NCI-H526 (cell line): ENCODE measurements around the gene THOP1.

Experiments used
- DNase-seq, 2 experiments: peaks; one replicate each; lab custom pipeline; 2025; lab: John Stamatoyannopoulos, UW

THOP1 gene

DNA sequence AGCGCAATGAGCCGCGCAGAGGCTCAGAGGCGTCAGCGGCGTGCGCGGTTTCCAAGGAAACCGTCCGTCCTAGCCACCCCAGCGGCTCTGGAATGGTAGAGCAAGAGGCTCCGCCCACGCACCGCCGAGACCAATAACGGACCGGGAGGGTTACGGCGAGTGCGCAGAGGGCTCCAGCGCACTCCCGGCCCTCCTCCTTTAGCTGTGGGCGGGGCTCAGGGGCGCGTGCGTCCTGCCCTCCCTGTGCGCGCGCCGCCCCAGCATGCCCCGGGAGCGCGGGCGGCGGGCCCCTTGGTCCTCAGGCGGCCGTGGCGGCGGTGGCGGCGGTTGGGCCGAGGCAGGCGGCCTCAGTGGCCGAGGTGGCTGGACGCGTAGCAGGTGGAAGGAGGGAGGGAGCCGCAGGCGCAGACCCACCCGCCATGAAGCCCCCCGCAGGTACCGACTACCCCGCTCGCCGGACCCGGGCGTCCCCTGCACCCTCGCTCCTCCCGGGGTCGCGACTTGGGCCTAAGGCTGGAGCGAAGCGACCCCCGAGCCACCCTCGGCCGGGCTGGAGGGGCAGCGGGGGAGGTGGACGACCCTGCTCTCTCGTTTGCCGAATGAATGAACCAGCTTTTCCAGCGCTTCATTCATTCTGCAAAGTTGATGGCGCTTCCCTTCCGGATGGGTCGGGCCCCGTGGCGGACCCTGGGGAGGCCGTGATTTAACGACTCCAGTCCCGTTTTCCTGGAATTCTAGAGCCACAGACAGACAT lies at the start of gene THOP1:
Gene THOP1 (plus strand): TSS at position 260 of the 754 bp plus-strand sequence. CDS start 160 bp downstream, at position 420.
- DNase-seq = peak; percentile 92 to 97

DNA sequence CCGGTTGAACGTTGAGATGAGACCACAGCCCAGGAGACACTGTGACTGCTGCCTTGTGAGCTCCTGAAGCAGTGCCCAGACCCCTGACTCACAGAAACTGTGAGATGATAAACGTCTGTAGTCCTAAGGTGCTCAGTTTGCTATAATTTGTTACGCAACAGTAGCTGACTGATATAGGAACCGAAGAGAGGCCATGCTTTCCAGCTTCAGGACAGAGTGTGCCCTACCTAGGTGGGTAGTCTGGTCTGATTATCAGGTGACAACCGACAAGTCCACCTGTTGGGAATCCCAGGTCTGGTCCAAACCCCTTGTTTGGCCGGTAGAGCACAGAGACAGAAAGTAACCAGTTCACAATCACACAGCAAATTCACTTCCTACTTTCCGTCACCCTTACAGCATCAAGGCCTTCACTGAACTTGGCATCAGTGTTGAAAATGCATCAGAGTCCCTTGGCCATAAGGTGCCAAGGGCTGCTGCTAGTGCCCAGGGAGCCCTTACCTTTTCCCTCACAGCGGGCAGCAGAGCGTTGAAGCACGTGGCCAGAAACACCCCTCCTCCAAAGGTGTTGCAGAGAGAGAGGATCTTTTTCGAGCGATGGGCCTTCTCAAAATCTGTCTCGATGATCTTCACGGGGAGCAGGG lies 48.6 kb upstream of the THOP1 start:
- no peak for DNase-seq

DNA sequence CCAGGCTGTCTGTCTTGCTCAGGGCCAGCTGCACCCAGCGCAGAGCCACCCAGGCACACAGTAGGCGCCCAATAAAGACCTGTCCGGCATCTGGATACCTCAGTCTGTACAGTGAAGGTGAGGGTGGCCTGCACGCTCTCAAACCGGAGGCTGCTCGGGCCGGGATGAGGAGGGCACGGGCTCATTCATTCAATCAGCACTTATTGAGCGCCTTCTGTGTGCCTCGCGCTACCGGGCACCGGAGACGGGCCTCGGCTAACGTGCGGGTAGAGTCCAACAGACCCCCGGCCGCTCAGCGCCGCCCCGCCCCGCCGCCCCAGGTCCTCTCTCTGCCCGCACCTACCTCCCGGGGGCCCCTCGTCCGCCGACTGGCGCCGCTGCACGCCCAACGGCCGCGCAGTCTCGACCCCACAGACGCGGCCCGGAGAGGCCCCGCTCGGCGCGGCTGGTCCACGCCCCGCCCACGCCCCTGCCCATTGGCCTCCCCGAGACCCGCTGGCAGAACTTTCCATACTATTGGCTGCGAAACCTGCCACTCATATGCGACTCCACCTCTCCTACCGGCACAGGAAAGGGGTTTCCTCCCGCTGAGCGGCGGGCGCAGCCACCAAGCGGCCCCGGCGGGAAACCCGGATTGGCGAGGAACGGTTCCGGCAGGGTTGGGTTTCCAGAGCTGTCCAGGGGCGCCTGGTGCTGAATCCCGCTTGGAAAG lies 45.5 kb upstream of the THOP1 start, which contains the start of gene SLC39A3:
Gene SLC39A3 (minus strand): TSS at position 416 of the 712 bp plus-strand sequence. CDS start 2,760 bp downstream, outside the sequence.
- DNase-seq = peak; percentile 85 to 94

DNA sequence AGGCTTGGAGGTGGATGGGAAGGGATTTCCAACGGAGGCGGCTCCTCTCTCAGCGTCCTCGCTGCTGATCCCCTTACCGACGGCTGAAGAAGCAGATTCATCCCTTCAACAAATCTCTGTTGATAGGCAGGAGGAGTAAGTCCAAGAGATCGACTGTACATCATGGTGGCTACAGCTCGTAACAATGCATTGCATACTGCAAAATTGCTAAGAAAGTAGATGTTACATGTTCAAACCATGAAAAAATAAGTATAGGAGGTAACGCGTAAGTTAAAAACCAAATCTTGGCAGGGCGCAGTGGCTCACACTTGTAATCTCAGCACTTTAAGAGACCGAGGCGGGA lies 45.0 kb upstream of the THOP1 start:
- no peak for DNase-seq

DNA sequence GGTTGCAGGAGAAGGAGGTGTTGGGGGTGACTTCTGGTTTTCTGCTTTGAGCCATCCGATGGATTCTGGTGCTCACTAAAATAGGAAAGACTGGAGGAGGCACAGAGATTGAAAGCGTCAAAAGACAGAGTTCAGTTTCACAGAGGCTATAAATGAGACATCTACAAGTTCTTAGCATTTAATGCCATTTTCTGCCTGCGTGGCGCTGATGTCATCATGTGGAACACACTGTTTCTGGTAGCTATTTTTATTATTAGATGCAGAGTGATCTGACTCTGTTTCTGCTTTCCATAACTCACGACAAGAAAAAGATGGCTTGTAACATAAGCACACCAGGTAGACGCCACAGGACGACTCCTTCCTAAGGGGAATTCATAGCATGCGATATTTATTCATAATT lies 42.2 kb upstream of the THOP1 start:
- no peak for DNase-seq

DNA sequence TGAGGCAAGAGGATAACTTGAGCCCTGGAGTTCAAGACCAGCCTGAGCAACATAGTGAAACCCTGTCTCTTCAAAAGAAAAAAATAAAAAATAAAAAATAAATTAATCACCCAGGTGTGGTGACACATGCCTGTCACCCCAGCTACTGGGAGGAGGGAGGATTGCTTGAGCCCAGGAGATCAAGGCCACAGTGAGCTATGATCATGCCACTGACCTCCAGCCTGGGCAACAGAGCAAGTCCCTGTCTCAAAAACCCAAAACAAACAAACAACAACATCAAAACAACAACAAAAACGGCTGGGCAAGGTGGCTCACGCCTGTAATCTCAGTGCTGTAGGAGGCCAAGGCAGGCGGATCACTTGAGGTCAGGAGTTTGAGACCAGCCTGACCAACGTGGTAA lies 41.2 kb upstream of the THOP1 start:
- DNase-seq = no peak

DNA sequence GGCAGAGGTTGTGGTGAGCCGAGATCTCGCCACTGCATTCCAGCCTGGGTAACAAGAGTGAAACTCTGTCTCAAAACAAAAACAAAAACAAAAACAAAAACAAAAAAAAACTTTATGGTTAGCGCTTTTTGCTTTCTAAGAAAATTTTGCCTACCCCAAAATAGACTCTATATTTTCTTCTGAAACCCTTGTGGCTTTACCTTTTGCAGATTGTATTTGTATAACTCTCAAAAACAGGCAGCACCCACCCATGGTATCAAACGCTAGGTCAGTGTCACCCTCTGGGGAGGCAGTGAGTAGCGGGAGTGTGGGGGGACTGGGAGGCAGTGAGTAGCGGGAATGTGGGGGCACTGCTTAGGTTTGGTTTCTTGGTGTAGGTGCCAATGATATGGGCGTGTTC lies 38.0 kb upstream of the THOP1 start:
- no peak for DNase-seq

DNA sequence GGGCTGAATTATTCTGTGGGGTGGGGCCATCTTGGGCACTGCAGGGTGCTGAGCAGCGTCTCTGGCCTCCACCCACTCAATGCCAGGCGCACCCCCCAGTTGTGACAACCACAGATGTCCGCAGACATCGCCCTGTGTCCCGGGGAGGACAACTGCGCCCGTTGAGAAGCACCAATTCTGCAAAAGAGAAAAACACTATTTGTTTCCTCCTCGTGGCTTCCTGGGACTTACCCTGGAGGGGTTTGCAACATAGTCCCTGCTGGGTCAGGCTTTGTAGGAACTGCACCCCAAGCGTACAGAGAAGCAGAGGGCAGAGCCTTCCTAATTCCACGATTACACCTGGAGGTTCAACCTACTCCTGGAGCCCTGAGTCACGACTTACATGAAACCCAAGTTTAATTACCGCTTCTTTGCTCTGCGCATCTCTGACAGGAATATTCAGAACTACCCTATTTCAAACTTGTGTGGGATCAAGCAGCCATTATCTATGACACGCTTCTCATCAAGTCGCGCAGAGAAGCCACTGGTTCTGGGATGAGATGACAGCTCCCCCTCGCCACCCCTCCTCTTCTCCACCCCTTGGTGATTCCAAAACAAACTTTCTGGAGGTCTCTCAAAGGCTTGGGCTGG lies 34.4 kb upstream of the THOP1 start:
- no peak for DNase-seq

DNA sequence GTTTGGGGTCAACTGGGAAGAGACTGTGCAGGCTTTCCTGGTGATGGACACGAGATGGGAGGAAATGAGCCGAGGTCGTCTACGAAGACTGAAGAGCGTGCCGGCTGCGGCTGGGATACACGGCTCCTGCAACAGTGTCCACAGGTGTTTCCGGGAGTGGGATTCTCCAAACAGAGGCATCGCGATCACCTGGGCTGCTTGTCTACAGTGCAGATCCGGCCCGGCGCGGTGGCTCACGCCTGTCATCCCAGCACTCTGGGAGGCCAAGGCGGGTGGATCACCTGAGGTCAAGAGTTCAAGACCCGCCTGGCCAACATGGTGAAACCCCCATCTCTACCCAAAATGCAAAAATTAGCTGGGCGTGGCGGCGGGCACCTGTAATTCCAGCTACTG lies 33.9 kb upstream of the THOP1 start:
- DNase-seq = no peak

DNA sequence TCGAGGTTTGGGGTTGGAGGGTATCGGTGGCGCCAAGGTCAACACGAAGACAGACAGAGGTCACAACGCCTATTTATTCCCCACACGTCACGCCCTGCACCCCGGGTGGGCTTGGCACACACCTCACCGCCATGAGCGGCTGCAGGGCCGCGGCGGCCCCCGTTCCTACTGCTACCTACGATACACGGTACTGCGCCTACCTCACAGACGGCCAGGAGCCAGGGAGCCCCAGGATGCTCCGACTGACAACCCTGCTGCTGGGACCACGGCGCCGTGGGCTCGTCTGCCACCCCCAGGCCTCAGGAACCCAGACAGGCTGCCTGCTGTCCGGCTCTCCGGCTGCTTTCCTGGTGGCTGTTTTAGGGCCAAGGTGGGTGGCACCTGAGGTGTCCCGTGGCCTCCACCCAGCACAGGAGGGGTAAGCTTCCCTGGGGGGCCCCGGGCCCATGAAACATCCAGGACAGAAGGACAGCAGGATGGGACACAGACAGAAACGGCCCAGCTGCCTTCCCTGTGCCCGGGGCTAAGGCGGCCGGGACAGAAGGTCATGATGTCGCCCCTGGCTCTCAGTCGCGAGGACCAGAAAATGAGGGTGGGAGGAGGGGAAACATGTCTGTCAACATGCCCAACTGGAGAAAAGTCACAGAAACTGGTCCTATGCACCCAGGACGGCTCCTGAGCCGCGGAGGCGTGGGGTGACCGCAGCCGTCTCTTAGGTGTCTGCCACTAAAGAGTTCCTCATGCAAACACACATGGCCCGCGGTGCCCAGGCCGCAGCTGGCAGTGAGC lies 30.4 kb upstream of the THOP1 start:
- DNase-seq = no peak

DNA sequence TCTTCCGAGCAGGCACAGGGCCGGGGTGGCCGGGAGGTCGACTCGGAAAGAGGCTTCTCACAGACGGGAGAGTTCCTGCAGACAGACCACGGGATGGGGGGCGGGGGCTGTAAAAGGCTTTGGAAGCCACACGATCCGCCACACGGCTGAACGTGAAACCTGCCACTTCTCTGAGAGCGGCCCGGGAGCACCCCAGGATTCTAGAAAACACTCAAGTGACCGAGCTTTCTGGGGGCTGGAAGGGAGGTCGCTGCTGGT lies 29.9 kb upstream of the THOP1 start:
- DNase-seq = no peak

DNA sequence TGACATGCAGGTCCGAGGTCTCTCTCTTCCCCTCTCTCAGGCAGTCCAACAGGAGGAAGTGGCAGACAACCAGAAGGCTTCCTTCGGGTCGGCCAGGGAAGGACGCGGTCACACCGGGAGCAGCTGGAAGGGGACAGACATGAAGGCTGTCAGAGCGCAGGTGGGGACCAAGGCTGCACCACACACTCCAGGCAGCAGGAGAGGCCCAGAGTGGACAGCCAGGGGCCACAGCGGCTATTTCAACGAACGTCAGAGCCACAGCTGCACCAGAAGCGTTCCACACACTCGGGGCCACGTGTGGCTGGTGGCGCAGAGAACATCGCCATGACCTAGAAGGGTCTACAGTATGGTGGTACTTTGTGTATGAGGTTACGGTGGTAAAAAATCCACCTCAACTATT lies 29.5 kb upstream of the THOP1 start:
- DNase-seq = no peak

DNA sequence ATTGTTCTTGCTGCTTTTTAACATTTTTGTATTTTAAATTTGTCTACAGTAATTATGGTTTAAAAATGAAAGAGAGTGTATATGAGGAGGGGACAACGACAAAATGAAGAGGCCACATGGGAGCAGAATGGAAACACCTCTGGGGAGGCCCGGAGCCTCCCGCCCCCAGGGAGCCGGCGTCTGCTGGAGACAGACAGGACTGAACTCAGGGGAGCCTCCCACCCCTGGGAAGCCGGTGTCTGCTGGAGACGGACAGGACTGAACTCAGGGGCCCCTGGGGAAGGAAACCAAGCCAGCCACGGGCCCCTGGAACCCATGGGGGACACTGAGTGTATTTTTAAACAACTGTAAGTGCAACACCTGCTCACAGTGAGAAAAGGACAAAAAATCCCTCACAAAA lies 28.8 kb upstream of the THOP1 start:
- DNase-seq = no peak

DNA sequence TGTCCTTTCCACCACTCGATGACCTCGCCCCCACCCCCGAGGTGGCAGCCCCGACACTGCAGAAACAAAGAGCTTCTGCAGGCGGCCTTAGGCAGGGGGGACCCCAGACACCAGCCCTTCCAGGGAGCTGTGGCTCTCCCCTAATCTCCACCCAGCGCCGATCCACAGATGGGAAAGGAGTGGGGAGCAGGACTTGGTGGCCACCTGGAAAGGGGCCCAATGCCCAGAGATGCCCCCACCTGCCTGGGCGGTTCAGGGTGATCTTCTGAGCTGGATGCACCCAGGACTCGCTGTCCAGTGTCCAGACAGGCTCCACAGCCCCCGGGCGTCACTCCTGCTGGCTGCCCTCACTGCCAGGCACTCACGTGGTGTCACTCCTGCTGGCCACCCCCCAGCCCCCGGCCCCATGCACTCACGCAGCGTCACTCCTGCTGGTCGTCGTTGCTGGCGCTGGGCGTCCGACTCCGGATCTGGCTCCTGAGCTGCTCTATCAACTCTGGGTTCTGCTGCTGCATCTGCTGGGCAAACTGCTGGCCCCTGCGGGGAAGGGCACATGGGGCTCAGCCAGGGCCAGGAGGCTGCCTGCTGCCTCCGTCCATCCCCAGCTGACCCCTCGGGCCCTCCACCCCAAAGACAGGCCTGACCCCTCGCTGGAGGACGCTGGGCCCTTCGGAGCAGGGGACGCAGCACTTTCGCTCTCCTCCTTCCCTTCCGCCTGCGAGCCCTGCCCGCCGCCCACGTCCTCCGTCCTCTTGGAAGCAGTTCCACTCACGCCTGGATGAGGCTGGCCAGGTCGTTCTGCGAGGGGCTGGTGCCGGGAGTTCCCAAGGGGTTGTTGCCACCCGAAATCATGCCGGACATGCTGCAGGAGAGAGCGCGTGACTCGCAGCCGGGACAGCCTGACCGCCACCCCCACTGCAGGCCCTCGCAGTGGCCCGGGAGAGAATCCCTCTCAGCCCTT lies 28.1 kb upstream of the THOP1 start:
- no peak for DNase-seq

DNA sequence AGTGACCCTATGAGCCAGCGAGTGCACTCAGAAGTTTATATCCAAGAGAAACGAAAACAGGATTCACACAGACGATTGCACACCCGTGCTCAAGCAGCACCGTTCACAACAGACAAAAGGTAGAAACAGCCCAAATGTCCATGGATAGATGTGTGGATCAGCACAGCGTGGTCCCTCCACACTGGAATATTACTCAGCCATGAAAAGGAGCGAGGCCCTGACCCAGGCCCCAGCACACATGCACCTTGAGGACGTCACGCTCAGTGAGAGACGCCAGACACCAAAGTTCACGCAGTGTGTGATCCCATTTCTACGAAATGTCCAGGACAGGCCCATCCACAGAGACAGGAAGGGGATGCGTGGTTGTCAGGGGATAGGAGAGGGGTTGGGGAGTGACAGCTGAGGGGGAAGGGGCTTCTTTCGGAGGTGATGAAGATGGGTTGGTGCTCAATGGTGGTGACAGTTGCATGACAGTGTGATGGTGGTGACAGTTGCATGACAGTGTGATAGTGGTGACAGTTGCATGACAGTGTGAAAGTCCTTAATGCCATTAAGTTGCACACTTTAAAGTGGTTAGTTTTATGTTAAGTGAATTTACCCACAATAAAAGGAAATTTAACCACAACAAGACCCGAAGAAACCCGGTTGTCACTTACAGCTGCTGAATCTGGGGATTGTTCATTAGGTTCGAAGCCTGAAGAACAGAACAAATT lies 26.5 kb upstream of the THOP1 start:
- DNase-seq = no peak

DNA sequence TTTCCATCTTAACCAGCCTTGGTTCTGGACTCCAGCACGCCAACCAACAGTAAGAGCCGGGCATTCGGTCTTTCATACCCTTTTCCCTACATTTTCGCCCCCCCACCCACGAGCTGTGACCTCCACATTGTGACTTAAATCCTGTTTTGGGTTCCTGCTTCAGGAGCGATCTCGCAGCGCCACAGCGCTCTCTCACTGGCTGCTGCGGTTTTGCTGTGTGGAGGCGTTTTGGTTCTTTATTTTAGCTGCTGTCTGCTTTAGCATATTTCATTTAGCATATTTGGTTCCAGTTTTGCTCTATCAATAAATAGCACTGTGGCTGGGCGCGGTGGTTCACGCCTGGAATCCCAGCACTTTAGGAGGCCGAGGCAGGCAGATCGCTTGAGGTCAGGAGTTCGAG lies 25.9 kb upstream of the THOP1 start:
- no peak for DNase-seq

DNA sequence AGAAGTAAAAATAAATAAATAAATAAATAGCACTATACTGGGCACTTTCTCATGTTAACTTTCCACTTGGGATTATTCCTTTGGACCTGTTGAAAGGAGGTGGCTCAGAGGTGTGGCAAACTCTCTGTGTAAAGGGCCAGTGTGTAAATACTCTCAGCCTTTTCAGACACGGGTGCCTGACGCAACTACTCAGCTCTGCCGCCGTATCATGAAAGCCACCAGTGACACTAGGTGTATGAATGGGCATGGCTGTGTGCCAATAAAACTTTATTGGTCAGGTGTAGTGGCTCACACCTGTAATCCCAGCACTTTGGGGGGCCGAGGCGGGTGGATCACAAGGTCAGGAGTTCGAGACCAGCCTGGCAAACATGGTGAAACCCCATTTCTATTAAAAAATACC lies 25.3 kb upstream of the THOP1 start:
- no peak for DNase-seq

DNA sequence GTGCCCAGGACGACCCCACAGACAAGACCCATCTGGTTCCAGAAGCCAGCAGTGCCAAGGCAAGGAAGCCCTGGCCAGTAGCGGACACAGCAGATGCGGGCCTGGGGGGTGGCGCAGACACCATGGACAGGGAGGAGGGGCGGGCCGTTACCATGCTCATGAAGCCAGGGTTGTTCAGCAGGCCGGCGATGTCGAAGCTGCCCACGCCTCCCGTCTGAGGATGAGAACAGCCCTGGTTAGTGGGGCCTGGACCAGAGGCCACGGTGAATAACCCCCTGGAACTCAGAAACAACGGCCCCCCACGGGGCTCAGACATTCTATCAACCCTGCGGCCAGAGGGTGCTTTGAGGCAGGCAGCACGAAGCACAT lies 24.0 kb upstream of the THOP1 start:
- DNase-seq = no peak

DNA sequence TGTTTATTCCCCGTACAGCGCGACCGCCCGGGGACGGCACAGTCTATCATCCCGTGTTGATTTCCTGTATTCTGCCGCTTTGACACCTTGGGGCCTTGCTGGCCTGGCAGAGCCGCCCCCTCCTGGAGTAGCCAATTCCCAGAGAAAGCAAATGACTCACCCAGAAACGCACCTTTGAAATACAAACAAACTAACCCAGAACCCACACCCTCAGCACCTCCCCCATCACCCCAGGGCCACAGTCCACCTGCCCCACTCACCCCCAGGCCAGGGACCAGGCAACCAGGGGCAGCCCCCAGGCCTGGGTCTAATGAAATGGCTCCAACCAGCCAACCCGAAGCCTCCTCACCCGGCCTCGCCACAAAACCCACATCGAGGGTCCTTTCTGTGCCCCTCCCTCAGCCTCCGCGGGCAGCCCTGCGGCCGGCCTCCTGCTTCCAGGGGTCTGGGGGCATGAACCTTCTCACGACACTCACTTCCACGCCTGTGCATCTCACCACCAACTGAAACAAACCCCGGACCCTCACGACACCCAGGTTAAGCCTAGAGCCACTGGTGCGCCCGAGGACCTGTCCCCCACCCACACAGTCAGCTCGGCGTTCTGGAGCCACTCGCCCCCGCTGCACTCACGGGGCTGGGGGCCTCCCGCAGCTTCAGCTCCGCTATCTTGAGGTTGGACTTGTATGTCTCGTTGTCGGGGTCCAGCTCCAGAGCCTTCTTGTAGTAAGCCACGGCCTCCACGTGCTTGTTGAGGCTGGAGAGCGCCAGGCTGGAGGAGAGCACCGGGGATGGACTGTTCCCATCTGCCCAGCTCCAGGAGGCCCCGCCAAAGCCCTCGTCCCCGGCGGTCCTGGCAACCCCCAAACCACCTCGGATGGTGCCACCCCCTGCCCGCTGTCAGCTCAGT lies 23.2 kb upstream of the THOP1 start:
- no peak for DNase-seq
